Head of caudate nucleus (tissue), 42 donors: ENCODE results near the gene OR2T1.
"Not testable (repeated sequence)": the region's sequence is repeated elsewhere in the genome, so short reads cannot be mapped to it uniquely, and the experiment has no call there.

ENCODE experiments used
- DNase-seq, 42 donors: peaks; one replicate each; pipeline versions ENCODE4 v3.0.0 to v3.0.0-alpha.2; 2020 to 2021; ENCODE audit warnings: mixed read lengths in 7 of 42
- intact Hi-C: fragments of 100-400 bp; cut with DNase I; formaldehyde crosslinking; loops from one replicate; pipeline ENCODE4 v1.15.0; 2022

OR2T1 gene, protein sequence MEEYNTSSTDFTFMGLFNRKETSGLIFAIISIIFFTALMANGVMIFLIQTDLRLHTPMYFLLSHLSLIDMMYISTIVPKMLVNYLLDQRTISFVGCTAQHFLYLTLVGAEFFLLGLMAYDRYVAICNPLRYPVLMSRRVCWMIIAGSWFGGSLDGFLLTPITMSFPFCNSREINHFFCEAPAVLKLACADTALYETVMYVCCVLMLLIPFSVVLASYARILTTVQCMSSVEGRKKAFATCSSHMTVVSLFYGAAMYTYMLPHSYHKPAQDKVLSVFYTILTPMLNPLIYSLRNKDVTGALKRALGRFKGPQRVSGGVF

DNA sequence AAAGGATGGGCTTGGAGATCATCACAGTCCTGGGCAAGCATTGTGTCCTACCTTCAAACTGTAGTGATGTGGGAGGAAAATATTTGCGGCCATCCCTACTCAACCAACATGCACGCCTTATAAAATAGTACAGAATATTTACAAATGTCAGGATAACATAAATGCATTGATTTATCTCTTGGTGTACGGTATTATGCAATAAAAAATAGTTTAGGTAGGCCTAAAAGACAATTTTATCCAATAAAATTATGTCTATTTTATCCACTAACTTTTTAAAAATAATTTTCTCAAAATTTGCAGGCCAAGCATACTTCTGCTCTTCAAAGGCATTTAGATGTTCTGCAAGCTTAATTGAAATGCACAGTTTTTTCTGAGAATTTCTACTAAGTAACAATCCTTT is at the start of gene OR2T1:
TSS of gene OR2T1 (plus strand) at position 301 of the 400 bp plus-strand sequence. CDS start 3,100 bp downstream, outside the sequence.
- no peak for DNase-seq
- intact Hi-C loops: no loop called here

DNA sequence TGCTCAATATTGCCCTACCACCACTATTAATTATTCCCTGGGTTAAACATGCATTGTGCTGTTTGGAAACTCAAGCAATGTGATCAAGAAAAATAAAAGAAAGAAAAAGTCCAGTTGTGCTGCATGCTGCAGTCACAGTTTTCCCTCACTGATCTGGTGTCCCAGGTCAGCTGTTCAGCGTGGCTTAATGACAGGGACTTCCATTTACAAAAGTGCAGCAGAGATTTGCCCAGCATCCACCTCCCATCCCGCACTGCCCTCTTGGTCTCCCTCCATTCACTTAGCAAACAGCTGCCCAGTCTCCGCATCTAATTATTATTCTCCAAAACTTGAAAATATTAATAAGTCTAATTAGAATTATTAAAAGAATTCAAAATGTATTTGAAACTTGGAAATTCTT is 43.4 kb upstream of the OR2T1 start:
- peak in 18 of 42 donors; percentile 11 to 56 (median 30) for DNase-seq
- intact Hi-C loops: no loop called here

DNA sequence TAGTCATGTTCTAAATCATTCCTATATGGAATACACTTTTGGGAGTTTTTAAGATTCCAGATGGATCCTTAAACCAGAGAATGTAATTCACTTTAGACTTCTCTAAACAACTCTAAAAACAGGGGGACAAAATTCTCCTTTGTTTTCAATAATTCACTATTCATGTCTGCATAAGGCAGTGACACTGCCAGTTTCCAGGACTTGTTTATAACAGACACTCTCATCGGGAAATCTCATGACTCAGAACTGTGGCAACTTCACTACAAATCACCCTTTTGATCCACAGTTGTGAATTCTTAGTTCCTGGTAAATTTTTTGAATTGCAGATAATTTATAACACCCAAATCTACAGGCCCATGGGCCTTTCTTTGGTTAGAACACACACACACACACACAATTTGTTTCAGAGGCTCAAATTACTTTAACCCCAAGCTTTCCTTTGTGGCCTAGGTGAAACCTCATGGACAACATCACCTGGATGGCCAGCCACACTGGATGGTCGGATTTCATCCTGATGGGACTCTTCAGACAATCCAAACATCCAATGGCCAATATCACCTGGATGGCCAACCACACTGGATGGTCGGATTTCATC is 41.6 kb upstream of the OR2T1 start, which contains the start of gene OR2T4:
TSS of gene OR2T4 (plus strand) at position 545 of the 595 bp plus-strand sequence. CDS start at position 545, 0 bp downstream.
- intact Hi-C loops: loop anchor here (10.0 kb wide), 1 partner anchor 46 kb away; no protein-coding TSS in a partner anchor
- peak in 12 of 42 donors; percentile 6 to 68 (median 39) for DNase-seq

DNA sequence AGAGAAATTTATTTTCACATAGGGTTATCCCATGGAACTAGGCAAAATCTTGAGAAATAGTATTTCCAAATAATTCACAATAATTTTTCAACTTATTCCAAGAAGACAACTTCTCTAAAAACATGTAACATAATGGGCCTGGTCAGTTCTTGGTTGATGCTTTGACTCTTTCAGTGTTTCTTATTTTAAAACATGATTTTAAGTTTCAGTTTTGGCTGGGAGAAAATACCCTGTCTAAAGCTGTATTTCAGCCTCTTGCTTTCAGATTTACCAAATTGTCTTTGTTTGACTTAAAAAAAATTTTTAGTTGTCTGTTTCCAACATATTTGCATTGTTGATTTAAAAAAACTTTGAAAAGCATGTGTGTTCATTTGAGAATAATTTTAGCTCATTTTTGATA is 36.2 kb upstream of the OR2T1 start:
- intact Hi-C loops: loop anchor here (10.0 kb wide), 1 partner anchor 52 kb away; no protein-coding TSS in a partner anchor
- no peak for DNase-seq

DNA sequence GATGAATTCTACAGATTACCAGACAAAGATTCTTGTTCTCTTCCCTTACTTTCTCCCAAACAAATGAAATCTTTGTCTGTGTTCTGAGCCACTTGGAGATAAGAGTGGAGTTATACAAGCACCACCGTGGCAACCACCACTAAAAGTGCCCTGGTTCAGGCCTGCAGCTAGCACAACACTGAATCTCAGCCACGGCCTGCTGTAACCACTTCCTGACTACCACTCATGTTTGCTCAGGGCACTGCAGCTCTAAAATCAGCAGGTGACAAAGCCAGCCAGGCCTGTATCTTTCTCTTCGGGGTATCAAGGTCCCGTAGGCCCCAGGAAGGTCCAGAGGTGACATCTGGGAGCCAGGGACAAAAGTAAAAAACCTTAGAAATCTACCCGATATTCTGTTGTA is 30.5 kb upstream of the OR2T1 start:
- DNase-seq: no peak
- intact Hi-C loops: no loop called here

DNA sequence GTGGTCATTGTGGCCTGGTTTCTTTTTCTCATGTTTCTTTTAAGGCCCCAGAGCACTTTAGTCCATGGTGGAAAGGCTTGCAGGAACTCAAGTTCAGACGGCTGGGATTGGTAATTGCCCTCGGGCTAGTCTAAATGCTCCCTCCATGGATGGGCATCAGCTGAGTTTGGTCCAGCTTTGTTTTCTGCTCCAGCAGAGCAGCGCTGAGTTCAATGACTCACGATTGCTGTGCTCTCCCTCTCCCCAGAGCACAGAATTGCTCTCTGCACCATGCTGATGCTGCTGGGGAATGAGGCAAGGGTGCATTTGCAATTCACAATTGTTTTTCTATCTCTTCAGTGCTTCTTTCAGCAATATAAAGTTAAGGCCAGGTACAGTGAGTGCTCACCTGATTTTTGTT is 29.1 kb upstream of the OR2T1 start:
- DNase-seq: no peak
- intact Hi-C loops: no loop called here

DNA sequence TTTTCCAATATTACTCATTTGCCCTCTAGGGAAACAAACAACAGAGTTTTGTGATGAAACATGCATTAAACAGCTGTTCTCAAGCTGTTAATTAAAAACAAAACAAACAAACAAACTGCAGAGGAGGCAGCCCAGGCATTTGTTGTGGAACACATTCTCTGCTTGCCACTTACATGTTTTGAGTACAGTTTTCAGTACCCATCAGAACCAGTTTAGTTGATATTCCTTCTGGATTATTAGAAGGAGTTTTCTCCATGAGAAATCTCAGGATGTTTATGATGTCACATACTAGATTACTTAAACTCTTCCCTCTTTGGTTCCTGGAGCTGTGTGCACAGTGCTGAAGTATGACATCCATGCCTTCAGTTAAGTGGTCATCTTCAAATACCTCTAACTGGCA is 27.4 kb upstream of the OR2T1 start, which contains the start of gene OR2T6:
TSS of gene OR2T6 (plus strand) at position 301 of the 400 bp plus-strand sequence. CDS start 11,863 bp downstream, outside the sequence.
- intact Hi-C loops: no loop called here
- no peak for DNase-seq

DNA sequence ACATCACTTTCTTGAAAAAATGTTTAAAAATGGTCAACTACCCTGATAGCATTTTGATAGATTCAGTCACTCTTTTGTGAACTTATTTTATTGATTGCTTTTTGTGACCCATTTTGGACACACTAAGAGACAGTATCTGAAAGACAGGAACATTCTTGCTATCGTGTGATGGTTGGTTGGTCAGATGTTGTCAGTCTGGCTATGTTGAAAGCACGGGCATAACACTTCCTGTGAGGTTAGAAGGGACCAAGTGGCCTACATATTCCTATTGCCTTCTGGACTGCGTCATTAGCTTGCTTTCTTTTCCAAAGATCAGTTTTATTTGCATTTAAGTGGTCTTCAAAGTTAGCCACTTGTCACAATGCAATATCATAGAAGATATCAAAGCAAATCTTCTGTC is 25.9 kb upstream of the OR2T1 start:
- intact Hi-C loops: no loop called here
- no peak for DNase-seq

DNA sequence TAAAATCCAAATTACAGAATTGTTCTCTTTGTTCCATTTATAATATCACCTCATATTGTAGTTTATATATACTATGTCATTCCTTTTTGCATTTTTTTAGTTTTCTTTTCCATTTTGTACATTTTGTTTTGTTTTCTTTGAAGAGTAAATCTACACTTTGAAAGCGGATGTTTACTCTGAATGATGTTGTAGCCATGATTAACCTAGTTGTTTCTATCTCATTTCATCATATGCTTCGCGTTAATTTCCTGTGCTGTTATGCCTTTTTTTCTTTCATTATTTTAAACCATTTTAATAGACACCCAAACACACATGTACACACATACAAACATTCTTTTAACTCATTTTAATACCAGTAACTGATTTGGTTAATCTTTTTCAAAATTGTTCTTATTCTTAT is 22.0 kb upstream of the OR2T1 start:
- intact Hi-C loops: no loop called here

DNA sequence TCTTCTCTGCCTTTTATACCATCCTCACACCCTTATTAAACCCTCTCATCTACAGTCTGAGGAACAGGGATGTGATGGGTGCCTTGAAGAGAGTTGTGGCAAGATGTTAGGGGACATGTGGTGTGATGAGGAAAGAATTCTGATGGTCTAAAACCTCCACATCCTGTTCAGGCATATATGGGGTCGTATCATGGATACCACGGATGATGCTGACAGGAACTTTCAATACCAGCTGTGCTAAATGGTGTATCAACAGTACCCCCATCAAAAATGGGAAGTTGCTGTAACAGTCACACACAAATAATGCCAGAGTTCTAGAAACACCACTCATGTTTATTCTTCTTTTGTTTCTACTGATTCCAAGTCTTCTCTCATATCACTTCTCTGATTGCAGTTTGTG is 14.4 kb upstream of the OR2T1 start:
- no peak for DNase-seq
- intact Hi-C loops: no loop called here

More for the DNA sequence above, 22.0 kb upstream of the OR2T1 start:
- no peak for DNase-seq

DNA sequence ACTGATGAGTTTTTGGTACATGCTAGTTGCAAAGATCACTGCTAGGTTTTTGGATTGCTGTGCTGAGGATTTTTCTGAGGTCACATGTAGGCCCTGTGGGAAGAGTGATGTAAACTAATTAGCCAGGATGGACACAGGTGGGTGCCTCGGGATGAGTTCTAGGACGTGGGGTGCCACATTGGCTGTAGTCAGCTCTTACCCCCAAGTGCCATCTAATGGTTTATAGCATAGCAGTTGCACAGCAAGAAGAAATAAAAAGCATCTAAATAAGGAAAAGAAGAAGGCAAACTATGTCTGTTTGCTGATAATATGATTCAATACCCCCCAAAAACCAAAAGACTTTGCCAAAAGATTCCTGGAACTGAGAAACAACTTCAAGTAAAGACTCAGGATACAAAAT is 9.8 kb upstream of the OR2T1 start:
- peak in 1 of 42 donors; percentile 36 for DNase-seq
- intact Hi-C loops: no loop called here

DNA sequence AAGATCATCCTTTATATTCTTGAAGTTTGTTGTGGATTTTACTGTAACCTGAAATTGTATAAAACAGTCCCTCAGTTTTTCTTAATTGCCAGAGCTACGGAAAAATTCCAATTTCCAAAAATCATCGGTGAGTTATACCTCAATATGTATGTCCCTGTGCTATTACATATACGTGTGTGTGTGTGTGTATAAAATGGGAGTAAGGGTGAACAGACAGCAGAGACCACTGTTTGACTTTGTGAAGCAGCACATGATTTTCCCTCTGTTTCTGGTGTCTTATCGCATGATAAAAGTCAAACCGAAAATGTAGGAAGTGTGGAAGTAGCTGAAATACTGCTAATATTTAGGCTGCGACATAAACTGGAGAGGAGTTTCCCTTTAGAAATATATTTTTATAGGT is 1.2 kb downstream of the OR2T1 start:
- no peak for DNase-seq
- intact Hi-C loops: no loop called here

DNA sequence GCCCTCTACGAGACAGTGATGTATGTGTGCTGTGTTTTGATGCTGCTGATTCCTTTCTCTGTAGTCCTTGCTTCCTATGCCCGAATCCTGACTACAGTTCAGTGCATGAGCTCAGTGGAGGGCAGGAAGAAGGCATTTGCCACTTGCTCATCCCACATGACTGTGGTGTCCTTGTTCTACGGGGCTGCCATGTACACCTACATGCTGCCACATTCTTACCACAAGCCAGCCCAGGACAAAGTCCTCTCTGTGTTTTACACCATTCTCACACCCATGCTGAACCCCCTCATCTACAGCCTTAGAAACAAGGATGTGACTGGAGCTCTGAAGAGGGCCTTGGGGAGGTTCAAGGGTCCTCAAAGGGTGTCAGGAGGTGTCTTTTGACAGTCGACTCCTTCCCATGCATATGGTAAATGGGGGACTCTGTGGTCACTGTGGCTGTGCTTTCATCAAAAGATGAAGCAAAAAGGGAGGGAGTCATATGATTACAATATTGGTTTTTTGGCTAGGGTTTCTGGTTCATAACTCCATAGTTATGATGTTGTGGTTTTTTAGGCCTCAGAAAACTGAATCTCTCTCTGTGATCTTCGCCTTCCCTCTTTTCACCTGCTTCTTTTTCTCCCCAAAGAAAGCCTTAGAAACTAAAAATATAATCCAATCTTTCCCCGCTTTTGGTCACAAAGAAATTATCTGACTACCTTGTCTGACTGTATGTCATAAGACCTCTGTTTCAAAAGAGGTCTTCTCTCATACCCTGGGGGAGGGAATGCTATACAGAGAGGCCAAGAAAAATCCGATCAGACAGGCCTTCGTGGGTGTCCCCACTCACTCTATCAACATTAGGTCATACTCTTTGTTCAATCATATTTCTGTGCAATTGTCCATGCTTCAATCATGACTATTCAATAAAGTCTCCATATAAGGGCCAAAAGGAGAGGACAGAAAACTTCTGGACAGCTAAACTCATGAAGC is 4.2 kb downstream of the OR2T1 start:
- intact Hi-C loops: no loop called here
- DNase-seq: no peak

DNA sequence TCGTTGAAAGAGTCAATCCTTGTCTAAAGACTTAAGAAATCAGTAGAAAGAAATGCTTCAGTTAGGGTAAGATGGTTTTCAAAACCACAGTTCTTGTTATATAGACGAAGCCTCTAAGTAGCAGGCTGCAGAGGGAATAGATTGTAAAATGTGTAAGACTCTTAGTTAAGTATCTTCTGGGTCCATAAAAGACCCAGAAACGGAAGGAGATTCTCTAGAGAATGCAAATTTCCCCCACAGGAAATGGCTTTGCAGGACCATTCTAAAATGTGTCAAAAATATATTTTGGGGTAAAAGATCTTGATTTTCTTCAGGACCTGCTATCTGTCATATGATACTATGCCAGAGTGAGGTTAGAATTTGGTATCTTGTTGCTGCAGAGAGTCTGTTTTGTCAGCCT is 13.4 kb downstream of the OR2T1 start:
- intact Hi-C loops: no loop called here
- DNase-seq: no peak

DNA sequence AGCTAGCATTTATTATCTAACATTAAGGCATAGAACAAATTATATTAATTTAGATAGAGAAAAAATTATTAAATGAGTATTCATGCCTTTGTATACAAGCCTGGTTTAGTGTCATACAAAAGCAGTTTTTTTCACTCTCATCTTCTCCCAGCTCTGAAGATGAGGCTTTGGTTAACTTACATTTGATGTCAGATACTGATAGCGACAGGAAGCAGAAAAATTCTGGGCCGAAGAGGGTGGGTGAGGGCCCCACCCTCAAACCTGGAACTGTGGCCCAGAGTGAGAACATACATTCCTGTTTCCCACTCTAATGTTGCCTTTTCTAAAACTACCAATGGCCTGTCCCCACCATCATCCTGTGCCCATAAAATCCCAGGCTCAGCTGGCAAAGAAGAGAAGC is 15.0 kb downstream of the OR2T1 start:
- intact Hi-C loops: no loop called here
- no peak for DNase-seq

DNA sequence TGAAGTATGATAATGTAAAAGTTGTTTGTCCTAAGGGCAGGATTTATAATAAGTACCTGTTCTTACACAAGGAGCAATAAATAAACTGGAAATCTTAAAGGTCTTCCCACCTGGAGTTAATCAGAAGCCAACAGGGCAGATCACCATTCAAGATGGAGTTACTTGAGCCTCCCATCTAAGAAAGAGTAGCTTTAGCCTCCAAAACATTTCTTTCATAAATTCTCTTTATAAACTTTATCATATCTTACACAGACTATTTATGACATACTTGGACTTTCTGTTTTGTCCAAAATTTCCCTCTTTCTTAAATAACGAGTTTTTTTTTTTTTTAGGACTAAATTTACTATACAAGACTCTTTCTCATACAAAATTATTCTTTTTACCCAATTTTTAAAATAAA is 18.5 kb downstream of the OR2T1 start:
- intact Hi-C loops: no loop called here

DNA sequence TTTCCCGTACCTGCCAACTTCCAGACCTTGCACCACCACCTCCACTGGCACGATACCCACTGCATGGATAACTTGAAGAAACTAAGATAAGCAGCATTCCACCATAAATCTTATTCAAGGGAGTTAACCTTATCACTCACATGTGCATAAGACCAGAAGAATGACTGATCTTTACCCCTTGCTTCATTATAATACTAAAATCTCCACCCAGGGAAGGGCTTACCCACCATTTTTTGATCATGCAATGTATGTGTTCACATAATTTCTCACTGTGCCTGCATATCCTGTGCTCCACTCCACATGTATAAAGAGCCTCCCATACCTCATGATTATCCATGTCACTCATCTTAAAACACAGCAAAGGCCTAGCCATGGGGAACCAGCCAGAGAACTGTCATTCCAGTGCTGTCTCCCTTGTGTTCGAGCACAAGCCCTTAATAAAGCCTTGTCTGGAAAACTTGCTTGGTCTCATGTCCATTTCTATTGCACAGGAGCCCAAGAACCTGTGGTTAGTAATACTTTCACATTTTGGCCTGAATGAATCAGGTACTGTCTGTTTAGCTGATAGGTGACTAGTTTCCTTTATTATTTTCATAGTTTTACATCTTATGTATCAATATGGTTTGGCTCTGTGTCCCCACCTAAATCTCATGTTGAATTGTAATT is 24.8 kb downstream of the OR2T1 start:
- intact Hi-C loops, DNase-seq: not testable (repeated sequence)

More for the DNA sequence above, 18.5 kb downstream of the OR2T1 start:
- no peak for DNase-seq

DNA sequence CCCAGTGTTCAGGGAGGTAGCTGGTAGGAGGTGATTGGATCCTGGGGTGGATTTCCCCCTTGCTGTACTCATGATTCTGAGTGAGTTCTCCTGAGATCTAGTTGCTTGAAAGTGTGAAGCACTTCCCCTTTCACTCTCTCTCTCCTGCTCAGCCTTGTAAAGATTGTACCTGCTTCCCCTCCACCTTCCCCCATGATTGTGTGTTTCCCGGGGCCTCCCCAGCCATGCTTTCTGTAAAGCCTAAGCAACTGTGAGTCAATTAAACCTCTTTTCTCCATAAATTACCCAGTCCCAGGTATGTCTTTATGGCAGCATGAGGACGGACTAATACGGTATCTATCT is 25.3 kb downstream of the OR2T1 start:
- intact Hi-C loops, DNase-seq: not testable (repeated sequence)

DNA sequence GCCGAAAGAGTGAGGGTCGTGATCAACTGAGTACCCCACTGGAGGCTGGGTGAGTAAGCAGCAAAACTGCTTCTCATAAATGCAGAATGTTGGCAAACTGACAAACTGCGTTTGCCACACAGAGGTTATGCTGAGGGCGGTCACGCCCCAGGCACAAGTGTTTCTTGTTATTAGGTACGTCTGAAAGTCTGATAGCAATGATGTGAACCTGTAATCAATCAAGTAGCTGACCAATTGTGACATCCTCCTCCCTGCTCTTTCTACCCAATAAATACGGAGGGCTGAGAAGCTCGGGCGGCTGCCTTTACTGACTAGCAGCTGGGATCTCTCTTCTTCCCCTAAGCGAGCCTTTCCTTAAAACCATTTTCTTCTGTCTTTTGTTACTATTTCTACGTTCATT is 28.8 kb downstream of the OR2T1 start:
- DNase-seq, intact Hi-C loops: not testable (repeated sequence)
